Measurements from ENCODE around the gene ADORA2B. TPM values are rescaled to one million over a fixed set of nuclear protein-coding genes. Genes with fewer than 3 reads are reported as not detected.

ADORA2B gene
- total RNA-seq, 1 donor from 2014 or later, result 1.9 TPM

DNA sequence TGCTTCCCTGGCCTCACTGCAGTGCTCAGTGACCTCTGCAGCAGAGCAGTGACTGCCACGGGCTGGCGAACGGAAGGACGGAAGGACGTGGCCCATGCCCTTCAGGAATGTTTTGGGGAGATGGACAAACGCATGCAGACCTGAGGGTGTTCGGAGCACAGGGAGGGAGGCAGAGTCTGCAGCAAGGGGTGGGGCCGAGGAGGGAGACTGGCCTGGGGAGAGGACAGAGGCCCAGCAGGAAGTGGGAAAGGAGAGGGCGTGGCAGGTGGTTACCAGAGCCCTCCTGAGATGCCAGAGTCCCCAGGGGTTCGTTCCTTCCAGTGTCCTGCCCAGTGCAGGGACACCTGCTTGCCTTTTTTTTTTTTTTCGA is 21.9 kb downstream of the ADORA2B start:
- Mint-ChIP-seq H3K4me1 (peaks cover 42% of the 10 kb centered on the region), H3K9me3 (no peaks in the 10 kb centered on the region), H3K27ac (peak overlapping the region; percentile 100), H3K4me3 (peak overlapping the region; percentile 81), H3K36me3 (no peaks in the 10 kb centered on the region), H3K27me3 (ENCODE audit: insufficient read depth, low read depth) (peaks cover 3% of the 10 kb centered on the region)
- Histone ChIP-seq H3K4me2 (peak overlapping the region; percentile 75), H3K9me3 (ENCODE audit: low read depth) (no peaks in the 10 kb centered on the region), H3K27me3 (peaks cover 14% of the 10 kb centered on the region), H3K27ac (peak overlapping the region; percentile 68), H3K4me1 (peaks cover 42% of the 10 kb centered on the region), H3K79me2 (ENCODE audit: low read depth) (no peaks in the 10 kb centered on the region), H2AFZ (replicated peaks) (peak overlapping the region; percentile 17), H4K20me1 (ENCODE audit: low read depth) (peaks cover 23% of the 10 kb centered on the region), H3K9ac (no peak overlapping the region), H3F3A (ENCODE audit: low read depth) (peaks cover 35% of the 10 kb centered on the region), H3K4me3 (peak overlapping the region; percentile 38), H3K36me3 (no peaks in the 10 kb centered on the region)
- TF ChIP-seq, protein P1, sequence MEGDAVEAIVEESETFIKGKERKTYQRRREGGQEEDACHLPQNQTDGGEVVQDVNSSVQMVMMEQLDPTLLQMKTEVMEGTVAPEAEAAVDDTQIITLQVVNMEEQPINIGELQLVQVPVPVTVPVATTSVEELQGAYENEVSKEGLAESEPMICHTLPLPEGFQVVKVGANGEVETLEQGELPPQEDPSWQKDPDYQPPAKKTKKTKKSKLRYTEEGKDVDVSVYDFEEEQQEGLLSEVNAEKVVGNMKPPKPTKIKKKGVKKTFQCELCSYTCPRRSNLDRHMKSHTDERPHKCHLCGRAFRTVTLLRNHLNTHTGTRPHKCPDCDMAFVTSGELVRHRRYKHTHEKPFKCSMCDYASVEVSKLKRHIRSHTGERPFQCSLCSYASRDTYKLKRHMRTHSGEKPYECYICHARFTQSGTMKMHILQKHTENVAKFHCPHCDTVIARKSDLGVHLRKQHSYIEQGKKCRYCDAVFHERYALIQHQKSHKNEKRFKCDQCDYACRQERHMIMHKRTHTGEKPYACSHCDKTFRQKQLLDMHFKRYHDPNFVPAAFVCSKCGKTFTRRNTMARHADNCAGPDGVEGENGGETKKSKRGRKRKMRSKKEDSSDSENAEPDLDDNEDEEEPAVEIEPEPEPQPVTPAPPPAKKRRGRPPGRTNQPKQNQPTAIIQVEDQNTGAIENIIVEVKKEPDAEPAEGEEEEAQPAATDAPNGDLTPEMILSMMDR (IDR thresholded peaks at IDR 0.05), result no peak
- TF ChIP-seq EZH2phosphoT487 (IDR thresholded peaks at IDR 0.05) (no peak), EZH2 (IDR thresholded peaks at IDR 0.05) (no peak)
- peak; percentile 53 for DNase-seq (ENCODE audit: low spot score)

DNA sequence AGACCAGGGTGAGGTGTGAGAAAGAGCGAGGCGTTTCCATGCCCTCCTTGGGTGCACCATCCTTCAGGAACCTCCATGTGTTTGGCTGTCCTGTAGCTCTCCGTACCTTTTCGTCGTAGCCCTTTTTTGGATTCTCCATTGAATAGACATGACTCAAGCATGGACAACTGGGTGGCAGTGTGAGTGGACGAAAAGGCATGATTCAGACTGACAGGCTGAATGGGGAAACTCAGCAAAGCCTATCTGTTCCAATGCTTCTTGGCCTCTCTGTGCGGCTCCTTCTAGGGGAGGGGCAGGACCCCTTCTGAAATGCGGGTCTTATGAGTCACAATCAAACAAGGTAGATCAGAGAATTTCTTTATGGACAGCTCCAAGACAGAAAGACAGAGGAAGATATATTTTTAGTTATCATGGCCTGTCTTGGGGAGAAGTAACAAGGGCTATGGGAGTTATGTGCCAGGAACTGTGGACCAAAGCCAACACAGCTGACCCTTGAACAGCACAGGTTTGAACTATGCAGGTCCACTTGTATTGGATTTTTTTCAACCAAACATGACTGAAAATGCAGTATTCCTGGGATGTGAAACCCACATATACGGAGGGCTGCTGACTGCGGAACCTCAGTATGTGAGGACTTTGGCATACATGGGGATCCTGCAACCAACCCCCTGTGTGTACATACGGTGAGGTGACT is 22.9 kb downstream of the ADORA2B start:
- H3K4me1 ChIP-seq, result peaks cover 42% of the 10 kb centered on the region
- H3K9ac ChIP-seq, result no peak overlapping the region
- no peaks in the 10 kb centered on the region for H3K36me3 ChIP-seq
- Mint-ChIP-seq H3K9me3 (no peaks in the 10 kb centered on the region), H3K27me3 (ENCODE audit: insufficient read depth, low read depth) (peaks cover 3% of the 10 kb centered on the region), H3K27ac (peak overlapping the region; percentile 100), H3K4me1 (peaks cover 42% of the 10 kb centered on the region), H3K36me3 (no peaks in the 10 kb centered on the region), H3K4me3 (peak overlapping the region; percentile 76)
- peak overlapping the region; percentile 75 for H3K4me2 ChIP-seq
- peaks cover 14% of the 10 kb centered on the region for H3K27me3 ChIP-seq
- no peaks in the 10 kb centered on the region for H3K9me3 ChIP-seq (ENCODE audit: low read depth)
- no peak overlapping the region for H2AFZ ChIP-seq (replicated peaks)
- H3K79me2 ChIP-seq (ENCODE audit: low read depth), result no peaks in the 10 kb centered on the region
- no peak overlapping the region for H3K27ac ChIP-seq
- H3F3A ChIP-seq (ENCODE audit: low read depth), result peaks cover 35% of the 10 kb centered on the region
- H3K4me3 ChIP-seq, result no peak overlapping the region
- no peak for DNase-seq (ENCODE audit: low spot score)
- H4K20me1 ChIP-seq (ENCODE audit: low read depth), result peaks cover 23% of the 10 kb centered on the region
- TF ChIP-seq EZH2 (IDR thresholded peaks at IDR 0.05), result no peak
- no peak for TF ChIP-seq EZH2phosphoT487 (IDR thresholded peaks at IDR 0.05)
- TF ChIP-seq, protein P1 (IDR thresholded peaks at IDR 0.05), result no peak

DNA sequence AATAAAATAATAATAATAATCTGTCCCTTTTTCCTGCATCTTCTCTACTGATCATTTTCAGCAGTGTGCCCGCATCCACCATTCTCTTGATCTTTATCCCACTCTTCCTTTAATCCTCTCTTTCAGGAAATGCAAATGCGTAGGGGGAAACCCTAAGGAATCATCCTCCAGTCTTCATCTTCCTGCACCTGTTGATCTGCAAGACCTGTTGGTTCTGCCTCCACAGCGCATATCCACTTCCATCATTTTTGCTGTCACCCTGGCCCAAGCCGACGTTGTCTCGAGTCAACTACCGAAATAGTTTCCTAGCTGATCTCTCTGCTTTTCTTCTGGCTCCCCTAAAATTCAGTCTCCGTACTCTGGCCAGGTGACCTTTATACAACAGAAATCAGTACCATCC is 24.5 kb downstream of the ADORA2B start:
- no peaks in the 10 kb centered on the region for H3K36me3 ChIP-seq
- no peak overlapping the region for H3K9ac ChIP-seq
- H3K4me2 ChIP-seq, result no peak overlapping the region
- peaks cover 3% of the 10 kb centered on the region for H3K27me3 Mint-ChIP-seq (ENCODE audit: insufficient read depth, low read depth)
- no peak overlapping the region for H3K4me3 Mint-ChIP-seq
- peaks cover 42% of the 10 kb centered on the region for H3K4me1 Mint-ChIP-seq
- peaks cover 42% of the 10 kb centered on the region for H3K4me1 ChIP-seq
- peak overlapping the region; percentile 34 for H3K27ac Mint-ChIP-seq
- H3K9me3 ChIP-seq (ENCODE audit: low read depth), result no peaks in the 10 kb centered on the region
- TF ChIP-seq, protein P1 (IDR thresholded peaks at IDR 0.05), result no peak
- no peak for TF ChIP-seq EZH2 (IDR thresholded peaks at IDR 0.05)
- TF ChIP-seq EZH2phosphoT487 (IDR thresholded peaks at IDR 0.05), result no peak
- no peak overlapping the region for H3K27ac ChIP-seq
- H3K9me3 Mint-ChIP-seq, result no peaks in the 10 kb centered on the region
- H3K36me3 Mint-ChIP-seq, result peaks cover 6% of the 10 kb centered on the region
- DNase-seq (ENCODE audit: low spot score), result no peak
- H3K4me3 ChIP-seq, result no peak overlapping the region
- H2AFZ ChIP-seq (replicated peaks), result no peak overlapping the region
- H3K79me2 ChIP-seq (ENCODE audit: low read depth), result no peaks in the 10 kb centered on the region
- peaks cover 14% of the 10 kb centered on the region for H3K27me3 ChIP-seq
- H4K20me1 ChIP-seq (ENCODE audit: low read depth), result peaks cover 23% of the 10 kb centered on the region
- H3F3A ChIP-seq (ENCODE audit: low read depth), result peaks cover 35% of the 10 kb centered on the region

Data from neural progenitor cell (in vitro differentiated cells).